ENCODE measurements around the gene USP37.
A peak's percentile ranks its signal among the peaks of the same experiment; 100 is the strongest.

The USP37 gene

GRCh38 chr2:218406209-218406948, 161.8 kb downstream of the USP37 start:
- Histone ChIP-seq H2BK12ac (ENCODE audit: low read length) (peak overlapping the region; percentile 29), H3K27ac (ENCODE audit: low read depth, low read length) (peak overlapping the region; percentile 87), H2BK5ac (ENCODE audit: low read depth, low read length, poor library complexity) (peak overlapping the region; percentile 49), H3K27me3 (ENCODE audit: insufficient read depth, low read length) (no peaks in the 10 kb centered on the region), H4K12ac (ENCODE audit: low read depth, low read length) (peak overlapping the region; percentile 59), H3K4ac (ENCODE audit: low read depth, low read length) (peak overlapping the region; percentile 28), H3K36me3 (ENCODE audit: control insufficient read depth in 1 of 2, insufficient read depth in 2 of 2, low read length in 2 of 2) (peaks cover 33 to 34% of the 10 kb centered on the region in 2 experiments), H2AFZ (ENCODE audit: insufficient read depth, low read length, poor library complexity) (peak overlapping the region; percentile 89), H2BK120ac (ENCODE audit: insufficient read depth, low read length, poor library complexity) (peak overlapping the region; percentile 56), H3K9me3 (ENCODE audit: insufficient read depth, low read depth, low read length) (no peaks in the 10 kb centered on the region), H3K79me1 (ENCODE audit: low read length) (peaks cover 8% of the 10 kb centered on the region), H3K4me1 (ENCODE audit: control insufficient read depth in 1 of 2, insufficient read depth in 2 of 2, low read length in 2 of 2) (peaks cover 11 to 13% of the 10 kb centered on the region in 2 experiments), H3K9ac (ENCODE audit: low read length) (peak overlapping the region; percentile 49), H3K23ac (ENCODE audit: low read length) (no peak overlapping the region), H3K14ac (ENCODE audit: low read length) (peak overlapping the region; percentile 67), H4K8ac (ENCODE audit: low read depth, low read length) (peak overlapping the region; percentile 93), H3K79me2 (ENCODE audit: control insufficient read depth, insufficient read depth, low read length, poor library complexity) (no peaks in the 10 kb centered on the region), H3K18ac (ENCODE audit: low read length) (peak overlapping the region; percentile 55), H4K91ac (ENCODE audit: low read depth, low read length) (peak overlapping the region; percentile 83), H2AK5ac (ENCODE audit: low read length) (peak overlapping the region; percentile 31), H3K4me3 (ENCODE audit: low read depth, low read length) (peak overlapping the region; percentile 59), H3K4me2 (ENCODE audit: low read length) (peak overlapping the region; percentile 89)
- WGBS (ENCODE audit: extremely low coverage, insufficient coverage, insufficient read length), result no CpG with 5 or more reads among the region's 56 CpGs
- DNase-seq, result peak; percentile 96 to 97

GRCh38 chr2:218405746-218406208, 162.4 kb downstream of the USP37 start:
- peak overlapping the region; percentile 87 for H3K27ac ChIP-seq (ENCODE audit: low read depth, low read length)
- H2BK5ac ChIP-seq (ENCODE audit: low read depth, low read length, poor library complexity), result peak overlapping the region; percentile 24
- peak overlapping the region; percentile 75 for H4K8ac ChIP-seq (ENCODE audit: low read depth, low read length)
- peak overlapping the region; percentile 76 for H2AFZ ChIP-seq (ENCODE audit: insufficient read depth, low read length, poor library complexity)
- peaks cover 8% of the 10 kb centered on the region for H3K79me1 ChIP-seq (ENCODE audit: low read length)
- H2BK120ac ChIP-seq (ENCODE audit: insufficient read depth, low read length, poor library complexity), result peak overlapping the region; percentile 26
- peak overlapping the region; percentile 51 for H3K18ac ChIP-seq (ENCODE audit: low read length)
- H3K79me2 ChIP-seq (ENCODE audit: control insufficient read depth, insufficient read depth, low read length, poor library complexity), result no peaks in the 10 kb centered on the region
- H3K9me3 ChIP-seq (ENCODE audit: insufficient read depth, low read depth, low read length), result no peaks in the 10 kb centered on the region
- peaks cover 11 to 17% of the 10 kb centered on the region in 2 experiments for H3K4me1 ChIP-seq (ENCODE audit: control insufficient read depth in 1 of 2, insufficient read depth in 2 of 2, low read length in 2 of 2)
- peaks cover 35 to 36% of the 10 kb centered on the region in 2 experiments for H3K36me3 ChIP-seq (ENCODE audit: control insufficient read depth in 1 of 2, insufficient read depth in 2 of 2, low read length in 2 of 2)
- H3K9ac ChIP-seq (ENCODE audit: low read length), result no peak overlapping the region
- peak overlapping the region; percentile 46 for H4K91ac ChIP-seq (ENCODE audit: low read depth, low read length)
- H4K12ac ChIP-seq (ENCODE audit: low read depth, low read length), result peak overlapping the region; percentile 49
- H3K14ac ChIP-seq (ENCODE audit: low read length), result peak overlapping the region; percentile 80
- WGBS (ENCODE audit: extremely low coverage, insufficient coverage, insufficient read length), result no CpG with 5 or more reads among the region's 15 CpGs
- no peak for DNase-seq
- peak overlapping the region; percentile 59 for H3K4me3 ChIP-seq (ENCODE audit: low read depth, low read length)
- H2AK5ac ChIP-seq (ENCODE audit: low read length), result peak overlapping the region; percentile 31
- no peak overlapping the region for H3K23ac ChIP-seq (ENCODE audit: low read length)
- H3K27me3 ChIP-seq (ENCODE audit: insufficient read depth, low read length), result no peaks in the 10 kb centered on the region
- peak overlapping the region; percentile 9 for H3K4ac ChIP-seq (ENCODE audit: low read depth, low read length)
- peak overlapping the region; percentile 73 for H3K4me2 ChIP-seq (ENCODE audit: low read length)
- H2BK12ac ChIP-seq (ENCODE audit: low read length), result peak overlapping the region; percentile 29

- peak overlapping the region; percentile 24 for H2BK5ac ChIP-seq (ENCODE audit: low read depth, low read length, poor library complexity)
Observed at GRCh38 chr2:218405086-218405745, 162.9 kb downstream of the USP37 start.

GRCh38 chr2:218404351-218405085, 163.6 kb downstream of the USP37 start:
- H3K14ac ChIP-seq (ENCODE audit: low read length), result no peak overlapping the region
- no peak overlapping the region for H4K12ac ChIP-seq (ENCODE audit: low read depth, low read length)
- no peak overlapping the region for H3K18ac ChIP-seq (ENCODE audit: low read length)
- no peak overlapping the region for H3K4me2 ChIP-seq (ENCODE audit: low read length)
- H2AK5ac ChIP-seq (ENCODE audit: low read length), result no peak overlapping the region
- DNase-seq, result no peak
- H3K4me1 ChIP-seq (ENCODE audit: control insufficient read depth in 1 of 2, insufficient read depth in 2 of 2, low read length in 2 of 2), result peaks cover 11 to 17% of the 10 kb centered on the region in 2 experiments
- peaks cover 17% of the 10 kb centered on the region for H3K79me1 ChIP-seq (ENCODE audit: low read length)
- H3K36me3 ChIP-seq (ENCODE audit: control insufficient read depth in 1 of 2, insufficient read depth in 2 of 2, low read length in 2 of 2), result peaks cover 35 to 36% of the 10 kb centered on the region in 2 experiments
- H3K27ac ChIP-seq (ENCODE audit: low read depth, low read length), result no peak overlapping the region
- no peak overlapping the region for H2BK5ac ChIP-seq (ENCODE audit: low read depth, low read length, poor library complexity)
- no peak overlapping the region for H4K8ac ChIP-seq (ENCODE audit: low read depth, low read length)
- H2BK120ac ChIP-seq (ENCODE audit: insufficient read depth, low read length, poor library complexity), result no peak overlapping the region
- H3K4me3 ChIP-seq (ENCODE audit: low read depth, low read length), result no peak overlapping the region
- no CpG with 5 or more reads among the region's 16 CpGs for WGBS (ENCODE audit: extremely low coverage, insufficient coverage, insufficient read length)
- no peak overlapping the region for H2AFZ ChIP-seq (ENCODE audit: insufficient read depth, low read length, poor library complexity)
- H4K91ac ChIP-seq (ENCODE audit: low read depth, low read length), result no peak overlapping the region
- H3K9me3 ChIP-seq (ENCODE audit: insufficient read depth, low read depth, low read length), result no peaks in the 10 kb centered on the region
- H3K79me2 ChIP-seq (ENCODE audit: control insufficient read depth, insufficient read depth, low read length, poor library complexity), result peaks cover 7% of the 10 kb centered on the region
- H2BK12ac ChIP-seq (ENCODE audit: low read length), result no peak overlapping the region
- no peak overlapping the region for H3K23ac ChIP-seq (ENCODE audit: low read length)
- H3K4ac ChIP-seq (ENCODE audit: low read depth, low read length), result no peak overlapping the region
- no peaks in the 10 kb centered on the region for H3K27me3 ChIP-seq (ENCODE audit: insufficient read depth, low read length)
- no peak overlapping the region for H3K9ac ChIP-seq (ENCODE audit: low read length)

More at GRCh38 chr2:218405086-218405745, 162.9 kb downstream of the USP37 start:
- H3K4me2 ChIP-seq (ENCODE audit: low read length), result peak overlapping the region; percentile 73
- H2BK12ac ChIP-seq (ENCODE audit: low read length), result no peak overlapping the region
- peaks cover 14% of the 10 kb centered on the region for H3K79me1 ChIP-seq (ENCODE audit: low read length)
- no peaks in the 10 kb centered on the region for H3K27me3 ChIP-seq (ENCODE audit: insufficient read depth, low read length)
- H3K14ac ChIP-seq (ENCODE audit: low read length), result no peak overlapping the region
- H4K91ac ChIP-seq (ENCODE audit: low read depth, low read length), result peak overlapping the region; percentile 46
- H4K12ac ChIP-seq (ENCODE audit: low read depth, low read length), result peak overlapping the region; percentile 49
- H3K4me3 ChIP-seq (ENCODE audit: low read depth, low read length), result no peak overlapping the region
- peak overlapping the region; percentile 75 for H4K8ac ChIP-seq (ENCODE audit: low read depth, low read length)
- peak overlapping the region; percentile 14 for H3K4ac ChIP-seq (ENCODE audit: low read depth, low read length)
- H2AFZ ChIP-seq (ENCODE audit: insufficient read depth, low read length, poor library complexity), result peak overlapping the region; percentile 76
- no peak overlapping the region for H3K23ac ChIP-seq (ENCODE audit: low read length)
- H3K27ac ChIP-seq (ENCODE audit: low read depth, low read length), result peak overlapping the region; percentile 87
- no peak for DNase-seq
- peak overlapping the region; percentile 35 for H2AK5ac ChIP-seq (ENCODE audit: low read length)
- peaks cover 11 to 17% of the 10 kb centered on the region in 2 experiments for H3K4me1 ChIP-seq (ENCODE audit: control insufficient read depth in 1 of 2, insufficient read depth in 2 of 2, low read length in 2 of 2)
- peak overlapping the region; percentile 51 for H3K18ac ChIP-seq (ENCODE audit: low read length)
- no CpG with 5 or more reads among the region's 8 CpGs for WGBS (ENCODE audit: extremely low coverage, insufficient coverage, insufficient read length)
- peaks cover 35 to 36% of the 10 kb centered on the region in 2 experiments for H3K36me3 ChIP-seq (ENCODE audit: control insufficient read depth in 1 of 2, insufficient read depth in 2 of 2, low read length in 2 of 2)
- H3K9me3 ChIP-seq (ENCODE audit: insufficient read depth, low read depth, low read length), result no peaks in the 10 kb centered on the region
- H2BK120ac ChIP-seq (ENCODE audit: insufficient read depth, low read length, poor library complexity), result peak overlapping the region; percentile 40
- peaks cover 4% of the 10 kb centered on the region for H3K79me2 ChIP-seq (ENCODE audit: control insufficient read depth, insufficient read depth, low read length, poor library complexity)
- H3K9ac ChIP-seq (ENCODE audit: low read length), result no peak overlapping the region

All from trophoblast cell (in vitro differentiated cells and primary cell).